Neural cell (in vitro differentiated cells): ENCODE results near the gene NUDT19.
"Not testable (repeated sequence)": the region's sequence is repeated elsewhere in the genome, so short reads cannot be mapped to it uniquely, and the experiment has no call there.

Experiments used
- EP300 ChIP-seq: fragments of 450-650 bp; conservative IDR thresholded peaks from 2 replicates; pipeline ENCODE4 v1.6.1; 2014; ENCODE audit warnings: antibody characterized with exemption, mild to moderate bottlenecking, moderate library complexity; ENCODE audit not compliant: poor library complexity, severe bottlenecking
- EZH2 ChIP-seq: fragments of 200-600, 300-800 bp; shearing (Covaris generic), sonication (generic); IDR thresholded peaks from 2 replicates; pipeline ENCODE4 v1.6.1; 2014; ENCODE audit warnings: antibody characterized with exemption, low read length, borderline replicate concordance, mild to moderate bottlenecking; ENCODE audit not compliant: insufficient read depth, poor library complexity, severe bottlenecking
- MXI1 ChIP-seq: fragments of 450-650 bp; conservative IDR thresholded peaks from 2 replicates; pipeline ENCODE4 v1.6.1; 2014; ENCODE audit warnings: antibody characterized with exemption, mild to moderate bottlenecking; ENCODE audit not compliant: poor library complexity, severe bottlenecking
- POLR2AphosphoS5 ChIP-seq: IDR thresholded peaks from 2 replicates; pipeline ENCODE4 v1.6.1; 2012
- RAD21 ChIP-seq: fragments of 450-650 bp; conservative IDR thresholded peaks from 2 replicates; pipeline ENCODE4 v1.6.1; 2014; ENCODE audit warnings: antibody characterized with exemption, mild to moderate bottlenecking, moderate library complexity
- SMC3 ChIP-seq: fragments of 450-650 bp; conservative IDR thresholded peaks from 2 replicates; pipeline ENCODE4 v1.6.1; 2014; ENCODE audit warnings: antibody characterized with exemption, mild to moderate bottlenecking, moderate library complexity; ENCODE audit not compliant: poor library complexity
- TAF1 ChIP-seq: IDR thresholded peaks from 2 replicates; pipeline ENCODE4 v1.6.1; 2012; ENCODE audit warnings: low read depth
- TF ChIP-seq, protein P1 (sequence below): fragments of 450-650 bp; IDR thresholded peaks from 2 replicates; pipeline ENCODE4 v1.5.1; 2014; ENCODE audit warnings: antibody characterized with exemption, mild to moderate bottlenecking, moderate library complexity; ENCODE audit not compliant: poor library complexity, severe bottlenecking
- TF ChIP-seq, protein P2 (sequence below): IDR thresholded peaks from 2 replicates; pipeline ENCODE4 v1.6.1; 2012; ENCODE audit warnings: borderline replicate concordance

DNA sequence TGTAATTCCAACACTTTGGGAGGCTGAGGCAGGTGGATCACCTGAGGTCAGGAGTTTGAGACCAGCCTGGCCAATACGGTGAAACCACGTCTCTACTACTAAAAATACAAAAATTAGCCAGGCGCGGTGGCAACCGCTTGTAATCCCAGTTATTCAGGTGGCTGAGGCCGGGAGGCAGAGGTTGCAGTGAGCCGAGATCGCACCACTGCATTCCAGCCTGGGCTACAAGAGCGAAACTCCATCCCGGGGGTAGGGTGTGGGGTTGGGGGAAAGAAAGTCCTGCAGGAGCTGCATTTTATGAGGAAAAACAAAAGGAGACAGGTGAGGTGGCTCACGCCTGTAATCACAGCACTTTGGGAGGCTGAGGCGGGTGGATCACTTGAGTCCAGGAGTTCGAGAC, 39.3 kb upstream of the NUDT19 start:
- TF ChIP-seq, protein P1, sequence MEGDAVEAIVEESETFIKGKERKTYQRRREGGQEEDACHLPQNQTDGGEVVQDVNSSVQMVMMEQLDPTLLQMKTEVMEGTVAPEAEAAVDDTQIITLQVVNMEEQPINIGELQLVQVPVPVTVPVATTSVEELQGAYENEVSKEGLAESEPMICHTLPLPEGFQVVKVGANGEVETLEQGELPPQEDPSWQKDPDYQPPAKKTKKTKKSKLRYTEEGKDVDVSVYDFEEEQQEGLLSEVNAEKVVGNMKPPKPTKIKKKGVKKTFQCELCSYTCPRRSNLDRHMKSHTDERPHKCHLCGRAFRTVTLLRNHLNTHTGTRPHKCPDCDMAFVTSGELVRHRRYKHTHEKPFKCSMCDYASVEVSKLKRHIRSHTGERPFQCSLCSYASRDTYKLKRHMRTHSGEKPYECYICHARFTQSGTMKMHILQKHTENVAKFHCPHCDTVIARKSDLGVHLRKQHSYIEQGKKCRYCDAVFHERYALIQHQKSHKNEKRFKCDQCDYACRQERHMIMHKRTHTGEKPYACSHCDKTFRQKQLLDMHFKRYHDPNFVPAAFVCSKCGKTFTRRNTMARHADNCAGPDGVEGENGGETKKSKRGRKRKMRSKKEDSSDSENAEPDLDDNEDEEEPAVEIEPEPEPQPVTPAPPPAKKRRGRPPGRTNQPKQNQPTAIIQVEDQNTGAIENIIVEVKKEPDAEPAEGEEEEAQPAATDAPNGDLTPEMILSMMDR = not testable (repeated sequence)
- TF ChIP-seq TAF1, EP300, RAD21, SMC3, EZH2, POLR2AphosphoS5, MXI1: not testable (repeated sequence)
- TF ChIP-seq, protein P2, sequence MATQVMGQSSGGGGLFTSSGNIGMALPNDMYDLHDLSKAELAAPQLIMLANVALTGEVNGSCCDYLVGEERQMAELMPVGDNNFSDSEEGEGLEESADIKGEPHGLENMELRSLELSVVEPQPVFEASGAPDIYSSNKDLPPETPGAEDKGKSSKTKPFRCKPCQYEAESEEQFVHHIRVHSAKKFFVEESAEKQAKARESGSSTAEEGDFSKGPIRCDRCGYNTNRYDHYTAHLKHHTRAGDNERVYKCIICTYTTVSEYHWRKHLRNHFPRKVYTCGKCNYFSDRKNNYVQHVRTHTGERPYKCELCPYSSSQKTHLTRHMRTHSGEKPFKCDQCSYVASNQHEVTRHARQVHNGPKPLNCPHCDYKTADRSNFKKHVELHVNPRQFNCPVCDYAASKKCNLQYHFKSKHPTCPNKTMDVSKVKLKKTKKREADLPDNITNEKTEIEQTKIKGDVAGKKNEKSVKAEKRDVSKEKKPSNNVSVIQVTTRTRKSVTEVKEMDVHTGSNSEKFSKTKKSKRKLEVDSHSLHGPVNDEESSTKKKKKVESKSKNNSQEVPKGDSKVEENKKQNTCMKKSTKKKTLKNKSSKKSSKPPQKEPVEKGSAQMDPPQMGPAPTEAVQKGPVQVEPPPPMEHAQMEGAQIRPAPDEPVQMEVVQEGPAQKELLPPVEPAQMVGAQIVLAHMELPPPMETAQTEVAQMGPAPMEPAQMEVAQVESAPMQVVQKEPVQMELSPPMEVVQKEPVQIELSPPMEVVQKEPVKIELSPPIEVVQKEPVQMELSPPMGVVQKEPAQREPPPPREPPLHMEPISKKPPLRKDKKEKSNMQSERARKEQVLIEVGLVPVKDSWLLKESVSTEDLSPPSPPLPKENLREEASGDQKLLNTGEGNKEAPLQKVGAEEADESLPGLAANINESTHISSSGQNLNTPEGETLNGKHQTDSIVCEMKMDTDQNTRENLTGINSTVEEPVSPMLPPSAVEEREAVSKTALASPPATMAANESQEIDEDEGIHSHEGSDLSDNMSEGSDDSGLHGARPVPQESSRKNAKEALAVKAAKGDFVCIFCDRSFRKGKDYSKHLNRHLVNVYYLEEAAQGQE = not testable (repeated sequence)
